Trophoblast cell (in vitro differentiated cells and primary cell): Measurements from ENCODE around the gene SLC18A3.

Experiments used
- DNase-seq, 2 donors: peaks; one replicate each; pipeline ENCODE4 v3.0.0-alpha.2; 2016
- H2AFZ ChIP-seq: 2 replicates; pipeline ENCODE4 v1.6.1; 2013; ENCODE audit warnings: low read length, moderate library complexity, mild to moderate bottlenecking; ENCODE audit not compliant: insufficient read depth, poor library complexity
- H2AK5ac ChIP-seq: 2 replicates; pipeline ENCODE4 v1.6.1; 2013; ENCODE audit warnings: mild to moderate bottlenecking, low read length
- H2BK120ac ChIP-seq: 2 replicates; pipeline ENCODE4 v1.6.1; 2013; ENCODE audit warnings: low read length, mild to moderate bottlenecking, moderate library complexity; ENCODE audit not compliant: insufficient read depth, poor library complexity
- H2BK12ac ChIP-seq: 2 replicates; pipeline ENCODE4 v1.6.1; 2013; ENCODE audit warnings: mild to moderate bottlenecking, low read length, moderate library complexity
- H2BK5ac ChIP-seq: 2 replicates; pipeline ENCODE4 v1.6.1; 2013; ENCODE audit warnings: low read length, low read depth, moderate library complexity, mild to moderate bottlenecking; ENCODE audit not compliant: poor library complexity
- H3K14ac ChIP-seq: 2 replicates; pipeline ENCODE4 v1.6.1; 2013; ENCODE audit warnings: mild to moderate bottlenecking, low read length
- H3K18ac ChIP-seq: 2 replicates; pipeline ENCODE4 v1.6.1; 2013; ENCODE audit warnings: mild to moderate bottlenecking, low read length
- H3K23ac ChIP-seq: 2 replicates; pipeline ENCODE4 v1.6.1; 2013; ENCODE audit warnings: low read length
- H3K27ac ChIP-seq: 2 replicates; pipeline ENCODE4 v1.5.1; 2013; ENCODE audit warnings: low read depth, mild to moderate bottlenecking, inconsistent platforms, low read length, moderate library complexity
- H3K27me3 ChIP-seq: 2 replicates; pipeline ENCODE4 v1.6.1; 2013; ENCODE audit warnings: inconsistent platforms, mild to moderate bottlenecking, low read length, moderate library complexity; ENCODE audit not compliant: insufficient read depth
- H3K36me3 ChIP-seq, 2 experiments: 1 replicate in 1 of 2; 2 replicates in 1 of 2; pipeline ENCODE4 v1.6.1; 2013; ENCODE audit warnings: low read length in 2 of 2, mild to moderate bottlenecking in 2 of 2, moderate library complexity in 1 of 2; ENCODE audit not compliant: insufficient read depth in 2 of 2, control insufficient read depth in 1 of 2
- H3K4ac ChIP-seq: 2 replicates; pipeline ENCODE4 v1.6.1; 2013; ENCODE audit warnings: low read depth, mild to moderate bottlenecking, low read length, moderate library complexity
- H3K4me1 ChIP-seq, 2 experiments: 1 replicate in 1 of 2; 2 replicates in 1 of 2; pipeline ENCODE4 v1.6.1; 2013; ENCODE audit warnings: low read length in 2 of 2, mild to moderate bottlenecking in 2 of 2, moderate library complexity in 1 of 2; ENCODE audit not compliant: insufficient read depth in 2 of 2, control insufficient read depth in 1 of 2
- H3K4me2 ChIP-seq: 2 replicates; pipeline ENCODE4 v1.6.1; 2013; ENCODE audit warnings: inconsistent platforms, mild to moderate bottlenecking, low read length, moderate library complexity
- H3K4me3 ChIP-seq: 2 replicates; pipeline ENCODE4 v1.5.1; 2013; ENCODE audit warnings: mild to moderate bottlenecking, low read depth, low read length, inconsistent platforms
- H3K79me1 ChIP-seq: one replicate; pipeline ENCODE4 v1.6.1; 2013; ENCODE audit warnings: low read length
- H3K79me2 ChIP-seq: 2 replicates; pipeline ENCODE4 v1.6.1; 2013; ENCODE audit warnings: low read length, mild to moderate bottlenecking; ENCODE audit not compliant: control insufficient read depth, insufficient read depth, poor library complexity
- H3K9ac ChIP-seq: 2 replicates; pipeline ENCODE4 v1.6.1; 2013; ENCODE audit warnings: mild to moderate bottlenecking, low read length
- H3K9me3 ChIP-seq: 2 replicates; pipeline ENCODE4 v1.6.1; 2013; ENCODE audit warnings: low read depth, mild to moderate bottlenecking, control low read depth, inconsistent platforms, low read length; ENCODE audit not compliant: insufficient read depth
- H4K12ac ChIP-seq: 2 replicates; pipeline ENCODE4 v1.6.1; 2013; ENCODE audit warnings: low read depth, mild to moderate bottlenecking, low read length, moderate library complexity
- H4K8ac ChIP-seq: 2 replicates; pipeline ENCODE4 v1.6.1; 2013; ENCODE audit warnings: low read depth, mild to moderate bottlenecking, low read length, moderate library complexity
- H4K91ac ChIP-seq: one replicate; pipeline ENCODE4 v1.6.1; 2013; ENCODE audit warnings: low read depth, mild to moderate bottlenecking, low read length, moderate library complexity
- WGBS: extraction: QIAGEN DNeasy Blood & Tissue Kit; methylation state at CpG from one replicate; pipeline ENCODE4 v1.1.7; 2013; ENCODE audit warnings: missing lambda C conversion rate; ENCODE audit not compliant: insufficient read length, insufficient coverage; ENCODE audit errors: extremely low coverage; 5-methylcytosine and 5-hydroxymethylcytosine counted together

SLC18A3 gene

DNA sequence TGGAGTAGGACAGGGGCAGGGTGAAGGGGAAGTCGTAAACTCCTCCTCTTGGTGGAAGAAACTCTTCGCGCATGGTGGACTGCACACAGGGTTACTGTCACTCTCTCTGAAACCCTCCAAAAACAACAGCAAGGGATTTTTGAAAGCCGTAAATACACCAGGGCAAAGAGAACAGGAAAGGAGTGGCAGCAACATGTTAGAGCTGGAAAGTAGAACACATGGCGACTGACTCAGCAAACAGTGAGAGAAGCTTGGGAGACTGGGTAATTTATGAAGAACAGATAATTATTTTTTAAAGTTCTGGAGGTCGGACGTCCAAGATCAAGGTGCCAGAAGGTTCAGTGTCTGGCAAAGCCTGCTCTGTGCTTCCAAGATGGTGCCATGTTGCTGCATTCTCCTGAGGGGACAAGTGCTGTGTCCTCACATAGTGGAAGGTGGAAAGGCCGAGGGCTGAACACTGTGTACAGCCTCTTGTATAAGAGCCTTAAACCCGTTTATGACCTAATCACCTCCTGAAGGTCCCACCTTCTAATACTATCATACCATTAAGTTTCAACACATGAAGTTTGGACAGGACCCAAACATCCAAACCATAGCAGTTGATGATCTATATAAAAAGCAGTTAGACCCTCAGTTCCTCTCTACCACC, 46.9 kb downstream of the SLC18A3 start:
- H3K4me2 ChIP-seq: no peak overlapping the region
- no peaks in the 10 kb centered on the region for H3K9me3 ChIP-seq
- no peak overlapping the region for H2BK12ac ChIP-seq
- H3K4me1 ChIP-seq: no peaks in the 10 kb centered on the region
- no peak overlapping the region for H2AK5ac ChIP-seq
- H3K79me2 ChIP-seq: no peaks in the 10 kb centered on the region
- H4K12ac ChIP-seq: no peak overlapping the region
- no peak overlapping the region for H2BK5ac ChIP-seq
- no CpG with 5 or more reads among the region's 9 CpGs for WGBS
- no peak overlapping the region for H2AFZ ChIP-seq
- no peak overlapping the region for H3K9ac ChIP-seq
- no peak overlapping the region for H3K23ac ChIP-seq
- no peaks in the 10 kb centered on the region for H3K27me3 ChIP-seq
- no peak overlapping the region for H3K27ac ChIP-seq
- no peak overlapping the region for H4K91ac ChIP-seq
- H4K8ac ChIP-seq: no peak overlapping the region
- no peaks in the 10 kb centered on the region for H3K79me1 ChIP-seq
- no peak overlapping the region for H3K4ac ChIP-seq
- DNase-seq: no peak
- no peaks in the 10 kb centered on the region for H3K36me3 ChIP-seq
- no peak overlapping the region for H3K4me3 ChIP-seq
- no peak overlapping the region for H3K18ac ChIP-seq
- no peak overlapping the region for H2BK120ac ChIP-seq
- H3K14ac ChIP-seq: no peak overlapping the region

- no peak overlapping the region for H4K12ac ChIP-seq
- no peak overlapping the region for H2AK5ac ChIP-seq
- H3K18ac ChIP-seq: no peak overlapping the region
- H3K4me2 ChIP-seq: no peak overlapping the region
- no peaks in the 10 kb centered on the region for H3K79me2 ChIP-seq
- no peaks in the 10 kb centered on the region for H3K4me1 ChIP-seq
- no peak overlapping the region for H4K8ac ChIP-seq
- H4K91ac ChIP-seq: no peak overlapping the region
- no peaks in the 10 kb centered on the region for H3K27me3 ChIP-seq
- no peak overlapping the region for H3K4ac ChIP-seq
- H3K79me1 ChIP-seq: no peaks in the 10 kb centered on the region
- H3K27ac ChIP-seq: no peak overlapping the region
- H2BK5ac ChIP-seq: no peak overlapping the region
- H3K4me3 ChIP-seq: no peak overlapping the region
- H2AFZ ChIP-seq: no peak overlapping the region
- no peaks in the 10 kb centered on the region for H3K36me3 ChIP-seq
- H3K14ac ChIP-seq: no peak overlapping the region
- WGBS: no CpG with 5 or more reads among the region's 1 CpG
- no peak overlapping the region for H3K23ac ChIP-seq
- no peaks in the 10 kb centered on the region for H3K9me3 ChIP-seq
- no peak for DNase-seq
- no peak overlapping the region for H2BK12ac ChIP-seq
- no peak overlapping the region for H2BK120ac ChIP-seq
- H3K9ac ChIP-seq: no peak overlapping the region
Observed at GRCh38 chr10:49657606-49658005, 47.5 kb downstream of the SLC18A3 start.

- no CpG with 5 or more reads among the region's 8 CpGs for WGBS
- Histone ChIP-seq H3K23ac (no peak overlapping the region), H3K27me3 (no peaks in the 10 kb centered on the region), H3K4me1 (no peaks in the 10 kb centered on the region), H2AFZ (no peak overlapping the region), H4K12ac (no peak overlapping the region), H3K79me1 (no peaks in the 10 kb centered on the region), H2AK5ac (no peak overlapping the region), H4K91ac (no peak overlapping the region), H2BK5ac (no peak overlapping the region), H3K4ac (no peak overlapping the region), H3K9ac (no peak overlapping the region), H3K27ac (no peak overlapping the region), H3K79me2 (no peaks in the 10 kb centered on the region), H3K9me3 (no peaks in the 10 kb centered on the region), H3K18ac (no peak overlapping the region), H3K14ac (no peak overlapping the region), H2BK12ac (no peak overlapping the region), H2BK120ac (no peak overlapping the region), H3K36me3 (no peaks in the 10 kb centered on the region), H3K4me3 (no peak overlapping the region), H3K4me2 (no peak overlapping the region), H4K8ac (no peak overlapping the region)
- DNase-seq: no peak
Observed at GRCh38 chr10:49661140-49661856, 51.2 kb downstream of the SLC18A3 start.
